ENCODE data around the gene NHLRC3.
"Not testable (repeated sequence)": the region's sequence is repeated elsewhere in the genome, so short reads cannot be mapped to it uniquely, and the experiment has no call there.

The NHLRC3 gene

GRCh38 chr13:39037880-39038568 is at the start of gene NHLRC3, which contains the start of gene PROSER1:
NHLRC3 (plus strand) TSS chr13:39038456; CDS start chr13:39038640, 184 bp downstream.
PROSER1 (minus strand) TSS chr13:39038089; CDS start chr13:39037242, 847 bp downstream.
- DNase-seq = peak; percentile 97

DNA sequence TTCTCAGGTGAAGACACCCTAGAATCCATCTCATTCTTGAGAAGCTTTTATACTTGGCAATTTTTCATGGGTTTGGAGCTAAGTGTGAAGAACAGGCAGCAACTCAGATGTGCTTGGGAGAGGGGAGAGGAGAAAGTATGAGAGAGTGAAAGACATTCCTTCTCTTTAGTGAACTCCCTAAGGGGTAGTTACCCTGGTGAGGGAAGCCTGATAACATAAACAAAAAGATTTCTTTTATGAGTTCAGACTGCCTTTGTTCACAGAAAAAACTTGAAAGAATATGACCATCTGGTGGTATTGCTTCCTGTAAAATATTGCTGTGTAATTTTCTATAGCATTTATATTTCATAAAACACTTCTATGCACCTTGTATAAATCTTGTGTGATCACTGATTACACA is 47.6 kb upstream of the NHLRC3 start, which contains the start of gene STOML3:
TSS of gene STOML3 (minus strand) at position 139 of the 400 bp plus-strand sequence. CDS start at position 29, 110 bp downstream.
- no peak for DNase-seq

- no peak for DNase-seq
Measured at GRCh38 chr13:38993381-38993780, 44.9 kb upstream of the NHLRC3 start.

GRCh38 chr13:38998739-38999138 is 39.5 kb upstream of the NHLRC3 start:
- DNase-seq = no peak

DNA sequence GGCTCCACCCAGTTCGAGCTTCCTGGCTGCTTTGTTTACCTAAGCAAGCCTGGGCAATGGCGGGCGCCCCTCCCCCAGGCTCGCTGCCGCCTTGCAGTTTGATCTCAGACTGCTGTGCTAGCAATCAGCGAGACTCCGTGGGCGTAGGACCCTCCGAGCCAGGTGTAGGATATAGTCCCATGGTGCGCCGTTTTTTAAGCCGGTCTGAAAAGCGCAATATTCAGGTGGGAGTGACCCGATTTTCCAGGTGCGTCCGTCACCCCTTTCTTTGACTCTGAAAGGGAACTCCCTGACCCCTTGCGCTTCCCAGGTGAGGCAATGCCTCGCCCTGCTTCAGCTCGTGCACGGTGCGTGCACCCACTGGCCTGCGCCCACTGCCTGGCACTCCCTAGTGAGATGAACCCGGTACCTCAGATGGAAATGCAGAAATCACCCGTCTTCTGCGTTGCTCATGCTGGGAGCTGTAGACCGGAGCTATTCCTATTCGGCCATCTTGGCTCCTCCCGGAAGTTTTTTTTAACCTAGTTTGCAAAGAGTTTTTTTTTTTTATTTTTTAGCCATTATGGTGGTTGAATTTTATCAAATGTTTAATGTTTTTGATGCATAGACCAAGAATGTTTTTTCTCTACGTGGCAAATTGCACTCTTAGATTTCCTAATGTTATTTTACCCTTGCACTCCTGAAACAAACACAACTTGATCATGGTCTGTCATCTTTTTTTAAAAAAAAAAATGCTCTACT is 31.7 kb upstream of the NHLRC3 start:
- not testable (repeated sequence) for DNase-seq

DNA sequence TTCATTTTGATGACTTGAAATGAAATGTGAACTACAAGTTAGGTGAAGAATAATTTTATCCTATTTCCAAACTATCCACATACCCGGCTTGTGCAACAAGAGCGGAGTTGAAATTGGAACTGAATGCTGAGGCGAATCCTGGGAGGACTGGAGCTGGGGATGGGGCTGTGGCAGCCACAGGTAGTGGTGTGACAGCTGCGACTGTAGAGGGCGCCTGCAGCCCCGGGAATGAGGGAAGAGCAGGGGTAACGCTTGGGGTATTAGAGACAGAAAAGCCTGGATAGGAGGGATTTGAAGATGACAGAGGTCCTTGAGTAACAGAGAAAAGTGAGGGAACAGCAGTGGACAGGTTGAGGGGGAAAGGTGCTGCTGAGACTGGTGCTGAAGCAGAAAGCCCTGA is 25.6 kb upstream of the NHLRC3 start:
- no peak for DNase-seq

- no peak for DNase-seq
Measured at GRCh38 chr13:39013462-39013861, 24.8 kb upstream of the NHLRC3 start.

DNA sequence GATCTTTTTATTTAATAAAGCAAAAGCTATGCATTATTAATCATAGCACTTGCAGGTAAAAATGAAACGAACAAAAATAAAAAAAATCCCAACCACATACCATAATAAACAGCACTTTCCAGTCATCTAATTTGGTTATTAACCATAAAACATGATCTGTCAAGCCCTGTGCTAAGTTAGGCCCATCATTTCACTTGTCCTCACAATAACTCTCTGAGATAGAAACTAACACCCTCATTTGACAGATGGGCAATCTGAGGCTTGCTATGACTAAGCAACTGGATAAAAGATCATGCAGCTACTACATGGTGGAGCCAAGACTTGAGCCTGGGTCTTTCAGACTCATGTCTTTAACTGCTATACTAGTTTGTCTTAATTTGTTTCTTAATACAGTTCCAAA is 22.2 kb upstream of the NHLRC3 start:
- DNase-seq = no peak

GRCh38 chr13:39016787-39017186 is 21.5 kb upstream of the NHLRC3 start:
- no peak for DNase-seq

DNA sequence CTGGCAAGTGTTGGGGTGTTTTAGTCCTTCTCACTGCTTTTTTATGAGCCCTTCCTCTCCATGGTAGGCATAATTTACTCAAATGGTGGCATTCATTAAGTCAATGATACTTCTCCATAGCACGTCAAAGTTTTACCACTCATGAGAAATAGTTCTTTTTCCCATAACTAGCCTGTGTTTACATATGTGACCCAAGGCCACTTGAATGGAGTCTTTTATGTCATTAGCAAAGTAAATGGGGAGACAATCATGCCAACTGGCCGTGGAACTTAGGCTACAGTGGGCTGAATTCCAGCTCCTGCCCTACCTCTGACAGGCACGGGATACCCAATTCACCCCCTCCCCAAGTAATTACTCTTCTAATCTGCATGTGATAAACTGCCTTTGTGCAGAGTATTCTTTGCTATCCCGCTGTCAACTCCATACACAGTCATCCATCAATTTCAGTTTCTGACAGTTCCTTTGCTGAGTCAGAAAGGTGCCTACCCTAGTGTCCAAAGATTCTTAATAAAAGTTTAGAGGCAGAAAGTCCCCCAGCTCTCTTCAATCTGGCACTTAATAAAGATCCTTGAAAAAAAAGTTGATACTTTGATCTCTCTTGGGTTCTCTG is 17.3 kb upstream of the NHLRC3 start:
- DNase-seq = no peak

DNA sequence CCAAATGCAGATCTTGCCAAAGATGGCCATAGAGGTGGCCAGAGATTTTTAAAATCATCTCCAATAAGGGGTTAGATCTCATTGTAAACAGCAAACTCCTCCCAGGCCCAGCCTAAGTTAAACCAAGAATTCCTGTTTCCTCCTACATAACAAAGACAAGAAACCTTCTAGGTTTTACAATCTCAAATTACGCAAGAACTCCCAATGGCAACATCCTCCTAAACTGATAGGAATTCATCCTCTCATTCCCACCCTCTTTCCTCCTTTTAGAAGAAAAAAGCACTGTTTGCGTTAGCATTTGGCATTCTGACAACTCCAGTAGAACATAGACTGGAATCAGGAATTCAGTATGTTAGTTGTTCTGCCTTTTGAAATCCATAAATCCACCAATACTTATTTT is 14.9 kb upstream of the NHLRC3 start:
- no peak for DNase-seq

DNA sequence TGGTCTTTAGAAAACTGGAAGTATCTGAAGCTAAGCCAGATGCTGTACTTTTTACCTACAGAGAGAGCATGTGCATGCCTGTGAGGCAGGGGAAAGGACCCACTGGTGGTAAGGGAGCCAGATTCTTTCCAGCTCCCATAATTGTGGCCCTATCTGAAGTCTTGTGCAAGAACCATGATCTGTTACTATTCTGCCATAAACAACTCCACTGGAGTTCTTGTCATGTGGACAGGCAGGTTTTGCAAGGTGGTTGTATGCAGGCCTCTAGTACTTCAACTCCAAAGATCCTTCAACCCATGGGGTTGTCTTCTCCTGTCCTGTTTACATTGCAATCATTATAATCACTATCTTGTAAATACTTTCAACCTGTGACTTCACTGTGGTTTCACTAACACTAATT is 14.5 kb upstream of the NHLRC3 start:
- DNase-seq = no peak

DNA sequence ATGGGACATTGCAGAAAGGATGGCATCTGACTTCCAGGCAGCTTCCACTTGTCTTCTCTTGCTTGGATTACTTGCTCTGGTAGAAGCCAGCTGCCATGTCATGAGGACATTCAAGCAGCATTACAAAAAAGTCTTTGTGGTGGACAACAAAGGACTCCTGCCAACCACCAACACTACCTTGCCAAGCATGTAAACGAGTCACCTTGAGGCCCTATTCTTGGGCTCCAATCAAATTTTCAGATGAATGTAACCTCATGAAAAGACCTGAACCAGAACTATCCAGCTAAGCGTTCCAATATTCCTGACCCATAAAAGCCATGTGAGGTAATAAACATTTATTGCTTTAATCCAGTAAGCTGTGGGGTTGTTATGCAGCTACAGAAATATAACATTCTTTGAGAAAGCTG is 12.8 kb upstream of the NHLRC3 start:
- DNase-seq = no peak

- DNase-seq = no peak
Measured at GRCh38 chr13:39032150-39032549, 6.1 kb upstream of the NHLRC3 start.

GRCh38 chr13:39034085-39034484 is 4.2 kb upstream of the NHLRC3 start:
- no peak for DNase-seq

- no peak for DNase-seq
Measured at GRCh38 chr13:39035204-39035603, 3.1 kb upstream of the NHLRC3 start.

DNA sequence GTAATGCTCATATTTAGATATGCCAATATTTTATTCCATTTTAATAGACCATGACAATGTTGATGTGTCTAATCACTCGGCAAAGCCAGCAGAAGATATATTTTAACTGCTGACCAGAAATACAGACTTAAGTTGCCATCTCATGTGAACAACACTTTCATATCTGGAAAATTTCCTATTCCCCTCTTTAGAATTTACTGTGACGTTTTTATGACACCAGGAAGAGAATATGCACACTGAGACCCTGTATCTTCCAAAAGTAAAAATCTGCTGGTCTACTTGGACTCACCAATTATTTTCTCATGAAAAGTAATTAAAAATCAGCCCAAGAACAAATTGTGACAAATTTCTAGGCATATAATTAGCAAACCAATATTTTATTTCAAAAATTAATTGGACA is 2.5 kb upstream of the NHLRC3 start:
- DNase-seq = no peak

- DNase-seq = no peak
Measured at GRCh38 chr13:39036212-39036611, 2.0 kb upstream of the NHLRC3 start.

DNA sequence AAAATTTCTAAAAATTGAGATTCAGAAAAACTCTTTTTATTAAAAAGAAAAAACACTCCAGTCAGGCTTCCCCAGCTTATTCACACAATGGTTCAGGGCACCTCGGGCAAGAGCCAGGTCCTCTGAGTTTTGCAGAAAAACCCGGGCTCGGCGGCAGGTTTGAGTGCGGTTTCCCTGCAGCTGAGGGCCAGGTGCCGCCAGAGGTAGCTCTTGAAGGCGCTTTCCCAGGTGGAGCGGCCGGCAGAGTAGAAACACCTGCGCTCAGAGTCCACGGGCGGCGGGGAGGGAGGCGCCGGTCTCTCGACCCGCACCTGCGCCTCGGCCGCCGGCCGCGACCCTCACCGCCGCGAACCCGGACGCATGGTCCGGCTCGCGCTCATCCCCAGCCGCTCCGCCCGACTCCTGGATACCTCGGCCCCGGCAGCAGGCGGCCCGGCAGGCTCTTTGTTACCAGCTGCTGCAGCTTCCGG is 811 bp upstream of the NHLRC3 start:
- DNase-seq = no peak

DNA sequence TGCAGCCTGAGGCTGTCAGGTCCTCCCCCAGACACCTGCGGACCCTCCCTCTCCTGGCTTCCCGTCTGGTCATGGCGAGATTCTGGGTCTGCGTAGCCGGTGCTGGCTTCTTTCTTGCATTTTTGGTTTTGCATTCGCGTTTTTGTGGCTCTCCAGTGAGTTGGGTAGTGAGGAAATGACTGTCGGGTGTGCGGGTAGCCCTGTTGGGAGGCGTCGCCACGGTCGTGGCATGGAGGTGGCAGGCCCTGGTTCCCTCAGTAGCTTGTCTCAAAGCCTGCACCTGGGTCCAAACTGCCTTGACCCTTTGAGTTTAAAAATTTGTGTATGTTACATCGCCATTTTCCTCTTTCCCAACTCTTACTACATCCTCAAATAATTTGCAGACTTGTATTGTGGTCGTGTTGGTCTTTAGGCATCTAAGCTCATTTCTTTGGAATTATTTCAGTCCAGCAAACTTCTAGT is 344 bp downstream of the NHLRC3 start:
- no peak for DNase-seq

DNA sequence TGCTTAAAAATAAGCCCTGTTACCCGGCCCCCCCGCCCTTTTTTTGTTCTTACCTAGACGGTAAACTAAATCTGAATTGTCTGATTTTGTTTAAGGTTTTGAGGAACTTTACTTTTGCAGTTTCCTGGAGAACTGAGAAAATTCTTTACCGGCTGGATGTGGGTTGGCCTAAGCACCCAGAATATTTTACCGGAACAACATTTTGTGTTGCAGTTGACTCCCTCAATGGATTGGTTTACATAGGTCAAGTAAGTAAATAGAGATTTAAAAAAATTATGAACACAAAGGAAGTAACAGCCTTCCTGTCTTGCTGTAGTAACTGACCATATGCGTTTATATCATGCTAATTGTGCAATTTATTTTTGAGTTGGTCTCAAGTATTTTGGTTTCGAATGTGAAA is 785 bp downstream of the NHLRC3 start:
- no peak for DNase-seq

DNA sequence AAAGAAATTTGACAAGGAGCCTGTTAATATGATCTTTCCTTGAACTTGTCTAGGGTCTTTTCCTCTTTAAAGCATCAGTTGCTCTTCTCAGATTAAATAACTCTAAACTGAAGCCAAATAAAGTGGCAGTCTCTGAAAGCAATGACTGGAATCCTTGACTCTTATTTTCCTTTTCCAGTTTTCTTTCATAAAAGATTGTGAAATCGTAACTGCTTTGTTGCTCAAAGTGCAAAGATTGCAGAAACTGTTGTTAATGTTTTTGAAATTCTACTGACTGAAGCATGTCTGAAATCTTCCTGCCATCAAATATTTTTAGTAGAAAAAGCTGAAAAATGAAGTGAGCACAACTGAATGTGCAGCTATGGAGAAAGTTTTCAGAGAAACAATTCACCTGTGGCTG is 1.9 kb downstream of the NHLRC3 start:
- DNase-seq = no peak

DNA sequence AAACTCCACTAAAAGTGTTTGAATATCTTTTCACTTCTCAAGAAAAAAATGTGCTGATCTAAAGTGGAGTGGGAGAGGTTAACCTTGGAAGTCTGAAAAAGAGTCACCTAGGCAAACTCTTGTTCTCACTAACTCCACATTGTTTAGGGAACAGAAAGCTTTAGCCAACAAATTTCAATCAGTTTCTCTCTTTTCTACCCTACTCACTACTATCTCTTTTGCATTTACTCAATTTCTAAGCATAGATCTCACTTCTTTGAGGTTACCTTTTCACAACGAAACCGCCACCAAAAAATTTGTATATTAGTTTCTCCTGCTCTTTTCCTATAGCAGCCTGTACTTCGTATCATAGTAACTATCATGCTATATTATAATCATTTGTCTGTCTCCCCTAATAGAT is 6.3 kb downstream of the NHLRC3 start:
- no peak for DNase-seq

DNA sequence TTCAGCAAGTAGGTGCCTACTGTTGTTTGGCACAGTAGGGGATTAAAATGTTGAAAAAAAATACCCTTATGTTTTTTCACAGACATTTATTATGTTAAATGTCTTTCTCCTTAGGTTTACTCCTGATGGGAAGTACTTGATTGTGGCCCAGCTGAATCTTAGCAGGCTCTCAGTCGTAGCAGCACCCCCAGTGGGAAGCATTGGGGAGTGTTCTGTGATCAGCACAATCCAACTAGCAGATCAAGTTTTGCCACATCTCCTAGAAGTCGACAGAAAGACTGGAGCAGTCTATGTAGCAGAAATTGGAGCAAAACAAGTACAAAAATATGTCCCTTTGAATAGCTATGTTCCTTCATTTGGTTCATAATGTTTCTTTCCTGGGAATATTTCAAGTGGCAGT is 9.3 kb downstream of the NHLRC3 start:
- no peak for DNase-seq

Measured in femur (tissue), 1 donor.